NCI-H146 (cell line): ENCODE results near the gene SMAD4.
"Not testable (repeated sequence)": the region's sequence is repeated elsewhere in the genome, so short reads cannot be mapped to it uniquely, and the experiment has no call there.

Experiments
- DNase-seq: peaks from one replicate; lab custom pipeline; 2025; lab: John Stamatoyannopoulos, UW

The SMAD4 gene

DNA sequence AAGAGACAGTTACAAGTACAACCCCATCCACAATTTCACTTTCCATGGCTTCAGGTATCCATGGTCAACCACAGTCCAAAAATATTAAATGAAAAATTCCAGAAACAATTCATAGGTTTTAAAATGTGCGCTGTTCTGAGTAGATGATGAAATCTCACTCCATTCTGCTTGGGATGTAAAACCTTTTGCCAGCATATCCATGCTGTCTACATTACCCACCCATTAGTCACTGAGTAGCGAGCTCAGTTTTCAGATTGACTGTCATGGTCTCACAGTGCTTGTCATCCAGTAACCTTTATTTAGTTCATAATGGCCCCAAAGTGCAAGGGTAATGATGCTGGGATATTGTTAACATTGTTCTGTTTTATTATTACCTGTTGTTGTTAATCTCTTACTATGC lies 40.5 kb downstream of the SMAD4 start:
- no peak for DNase-seq

DNA sequence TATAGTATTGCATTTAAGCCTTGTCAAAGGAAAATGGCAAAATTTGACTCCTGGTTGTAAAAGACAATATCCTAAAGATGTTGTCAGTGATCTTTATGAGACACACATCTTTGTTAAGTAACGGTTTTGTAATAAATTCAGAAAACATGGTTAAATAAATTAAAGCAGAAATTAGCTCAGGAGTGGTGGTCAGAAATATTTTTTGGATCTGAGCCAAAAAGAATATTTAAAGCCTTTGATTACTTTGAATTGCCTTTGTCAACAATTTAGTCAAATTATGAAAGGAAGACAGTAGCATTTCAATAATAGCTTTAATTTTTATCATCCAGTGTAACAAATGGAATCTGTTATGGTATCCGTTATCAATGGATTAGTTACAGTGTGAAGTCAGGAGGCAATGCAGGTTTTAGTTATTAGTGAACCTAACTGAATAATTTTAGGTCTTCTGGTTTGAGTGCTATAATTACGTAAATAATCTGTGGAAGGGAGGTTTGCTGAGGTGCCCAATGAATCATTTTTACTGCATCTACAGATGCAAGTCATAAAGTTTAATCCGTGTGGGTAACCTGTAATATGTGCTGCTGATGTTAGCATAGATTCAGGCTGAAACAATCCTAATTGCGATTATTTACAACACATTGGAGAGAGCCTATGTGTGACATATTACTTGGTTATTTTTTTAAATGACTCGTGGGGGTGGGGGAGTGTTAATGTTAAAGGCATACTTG lies 42.7 kb downstream of the SMAD4 start:
- DNase-seq, result no peak

DNA sequence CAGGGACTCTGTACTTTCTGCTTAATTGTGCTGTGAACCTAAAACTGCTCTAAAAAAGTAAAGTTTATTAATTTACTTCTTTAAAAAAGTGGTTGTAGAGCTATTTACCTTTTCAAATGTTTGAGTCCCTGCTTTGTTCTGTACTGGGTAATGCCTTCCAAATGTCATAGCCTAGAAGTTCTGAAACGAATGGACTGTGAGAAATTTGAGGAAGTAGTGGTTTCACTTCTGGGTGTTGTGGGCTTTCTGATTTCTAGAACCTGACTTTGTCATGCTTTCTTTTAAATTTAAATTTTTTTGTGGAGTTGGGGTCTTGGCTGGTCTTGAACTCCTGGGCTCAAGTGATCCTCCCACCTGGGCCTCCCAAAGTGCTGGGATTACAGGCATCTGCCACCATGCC lies 44.6 kb downstream of the SMAD4 start:
- DNase-seq, result no peak

DNA sequence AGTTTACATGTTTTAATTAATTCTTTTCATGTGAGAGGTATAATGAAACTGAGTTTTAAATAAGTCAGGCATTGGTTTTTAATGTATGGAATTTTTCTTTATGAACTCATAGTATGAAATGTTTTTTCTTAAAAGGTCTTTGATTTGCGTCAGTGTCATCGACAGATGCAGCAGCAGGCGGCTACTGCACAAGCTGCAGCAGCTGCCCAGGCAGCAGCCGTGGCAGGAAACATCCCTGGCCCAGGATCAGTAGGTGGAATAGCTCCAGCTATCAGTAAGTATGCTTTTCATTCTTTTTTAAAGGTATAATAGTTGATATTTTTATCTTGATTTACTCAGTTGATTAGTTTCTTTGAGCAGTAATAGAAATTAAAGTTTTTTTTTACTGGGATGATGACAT lies 46.5 kb downstream of the SMAD4 start:
- no peak for DNase-seq

DNA sequence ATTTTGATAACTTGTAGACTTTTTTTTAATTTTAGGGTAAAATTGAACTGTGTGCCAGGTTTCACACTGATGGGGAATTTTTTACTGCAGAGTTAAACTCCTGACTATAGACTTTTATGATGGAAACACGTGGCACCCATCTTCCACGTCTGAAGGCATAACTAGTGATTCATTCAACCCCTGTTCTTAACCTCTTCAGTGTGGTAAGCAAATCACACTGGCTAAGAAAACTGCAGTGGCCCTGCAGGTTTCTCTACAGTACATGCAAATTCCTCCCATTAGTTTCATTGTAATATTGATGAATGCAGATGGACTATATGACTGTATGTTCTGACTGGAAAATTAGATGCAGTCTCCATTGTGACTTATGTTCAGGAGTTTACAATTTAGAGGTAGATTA lies 47.2 kb downstream of the SMAD4 start:
- no peak for DNase-seq

DNA sequence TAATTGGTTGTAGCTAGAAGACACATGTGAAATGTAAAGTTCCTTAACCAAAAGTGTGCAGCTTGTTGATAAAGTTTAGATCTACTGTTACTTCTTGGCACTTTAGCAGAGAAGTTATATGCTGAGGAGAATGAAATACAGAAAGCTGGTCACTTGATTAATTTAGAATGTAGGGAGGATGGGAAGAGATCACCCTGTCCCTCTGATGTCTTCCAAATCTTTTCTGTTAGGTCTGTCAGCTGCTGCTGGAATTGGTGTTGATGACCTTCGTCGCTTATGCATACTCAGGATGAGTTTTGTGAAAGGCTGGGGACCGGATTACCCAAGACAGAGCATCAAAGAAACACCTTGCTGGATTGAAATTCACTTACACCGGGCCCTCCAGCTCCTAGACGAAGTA lies 48.0 kb downstream of the SMAD4 start:
- no peak for DNase-seq

DNA sequence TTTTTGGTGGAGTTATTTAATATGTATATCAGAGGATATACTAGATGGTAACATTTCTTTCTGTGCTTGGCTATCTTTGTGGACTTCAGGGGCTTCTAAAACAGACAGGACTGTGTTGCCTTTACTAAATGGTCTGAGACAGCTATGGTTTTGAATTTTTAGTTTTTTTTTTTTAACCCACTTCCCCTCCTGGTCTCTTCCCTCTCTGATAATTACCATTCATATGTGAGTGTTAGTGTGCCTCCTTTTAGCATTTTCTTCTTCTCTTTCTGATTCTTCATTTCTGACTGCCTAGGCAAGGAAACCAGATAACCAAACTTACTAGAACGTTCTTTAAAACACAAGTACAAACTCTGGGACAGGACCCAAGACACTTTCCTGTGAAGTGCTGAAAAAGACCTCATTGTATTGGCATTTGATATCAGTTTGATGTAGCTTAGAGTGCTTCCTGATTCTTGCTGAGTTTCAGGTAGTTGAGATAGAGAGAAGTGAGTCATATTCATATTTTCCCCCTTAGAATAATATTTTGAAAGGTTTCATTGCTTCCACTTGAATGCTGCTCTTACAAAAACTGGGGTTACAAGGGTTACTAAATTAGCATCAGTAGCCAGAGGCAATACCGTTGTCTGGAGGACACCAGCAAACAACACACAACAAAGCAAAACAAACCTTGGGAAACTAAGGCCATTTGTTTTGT lies 52.7 kb downstream of the SMAD4 start:
- DNase-seq, result no peak

DNA sequence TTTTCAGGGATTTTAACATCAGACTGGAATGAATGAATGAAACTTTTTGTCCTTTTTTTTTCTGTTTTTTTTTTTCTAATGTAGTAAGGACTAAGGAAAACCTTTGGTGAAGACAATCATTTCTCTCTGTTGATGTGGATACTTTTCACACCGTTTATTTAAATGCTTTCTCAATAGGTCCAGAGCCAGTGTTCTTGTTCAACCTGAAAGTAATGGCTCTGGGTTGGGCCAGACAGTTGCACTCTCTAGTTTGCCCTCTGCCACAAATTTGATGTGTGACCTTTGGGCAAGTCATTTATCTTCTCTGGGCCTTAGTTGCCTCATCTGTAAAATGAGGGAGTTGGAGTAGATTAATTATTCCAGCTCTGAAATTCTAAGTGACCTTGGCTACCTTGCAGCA lies 53.4 kb downstream of the SMAD4 start:
- DNase-seq, result no peak

DNA sequence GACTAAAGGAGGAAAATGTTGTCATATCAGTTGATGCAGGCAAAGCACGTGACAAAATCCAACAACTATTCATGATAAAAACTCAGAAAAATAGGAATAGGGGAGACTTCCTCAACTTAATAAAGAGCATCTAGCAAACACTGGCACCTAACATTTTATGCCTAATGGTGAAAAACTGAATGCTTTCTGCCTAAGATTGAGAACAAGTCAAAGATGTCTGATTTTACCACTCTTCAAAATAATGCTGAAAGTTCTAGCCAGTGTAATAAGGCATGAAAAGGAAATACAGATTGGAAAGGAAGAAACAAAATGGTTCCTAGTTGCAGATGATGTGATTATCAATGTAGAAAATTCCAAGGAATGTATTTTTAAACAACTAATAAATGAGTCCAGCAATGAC lies 58.4 kb downstream of the SMAD4 start:
- no peak for DNase-seq

DNA sequence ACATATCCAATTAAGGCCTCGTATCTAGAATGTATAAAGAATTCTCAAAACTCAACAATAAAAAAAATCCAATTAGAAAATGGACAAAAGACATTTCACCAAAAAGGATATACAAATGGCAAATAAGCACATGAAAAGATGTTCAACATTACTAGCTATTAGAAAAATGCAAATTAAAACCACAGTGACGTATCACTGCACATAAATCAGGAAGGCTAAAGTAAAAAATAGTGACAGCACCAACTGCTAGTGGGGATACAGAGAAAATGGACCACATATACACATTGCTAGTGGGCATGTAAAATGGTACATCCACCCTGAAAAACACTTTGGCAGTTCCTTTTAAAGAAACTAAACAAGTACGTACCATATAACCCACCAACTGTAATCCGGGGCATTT lies 59.7 kb downstream of the SMAD4 start:
- no peak for DNase-seq

DNA sequence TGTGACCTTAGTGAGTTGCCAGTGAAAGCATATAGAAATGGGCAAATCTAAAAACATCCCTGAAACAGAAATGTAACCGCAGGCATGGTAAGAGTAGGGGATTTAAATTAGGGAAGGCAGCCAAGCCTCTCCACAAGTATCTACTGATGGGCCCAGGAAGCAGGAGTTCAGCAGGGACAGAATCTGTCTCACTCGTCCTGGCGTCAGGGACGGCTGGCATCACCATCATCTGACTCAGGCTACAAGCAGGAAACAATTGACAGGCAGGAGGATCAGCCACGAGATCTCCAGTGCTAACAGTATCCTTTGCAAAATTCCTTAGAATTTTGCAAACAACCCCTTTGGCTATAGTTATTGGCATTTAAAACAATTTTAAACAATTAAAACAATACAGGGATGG lies 61.3 kb downstream of the SMAD4 start:
- no peak for DNase-seq

DNA sequence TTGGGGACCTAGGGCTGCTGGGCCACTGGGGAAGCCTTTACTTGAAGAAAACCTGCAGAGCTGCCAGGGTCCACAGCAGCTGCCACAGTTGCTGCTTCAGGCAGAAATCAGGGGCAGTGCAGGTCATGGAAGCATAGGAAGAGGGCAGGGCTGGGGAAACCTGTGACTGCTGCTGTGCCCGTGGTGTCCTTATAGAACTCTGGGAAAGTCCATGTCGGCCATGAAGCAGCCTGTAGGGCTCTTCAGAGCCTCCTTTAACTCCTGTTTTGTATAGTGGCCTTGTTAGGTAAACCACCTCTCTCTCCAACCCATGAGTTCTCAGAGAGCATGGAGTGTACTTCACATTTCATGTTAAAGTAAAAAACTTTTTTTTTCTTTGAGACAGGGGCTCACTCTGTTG lies 62.1 kb downstream of the SMAD4 start:
- no peak for DNase-seq

DNA sequence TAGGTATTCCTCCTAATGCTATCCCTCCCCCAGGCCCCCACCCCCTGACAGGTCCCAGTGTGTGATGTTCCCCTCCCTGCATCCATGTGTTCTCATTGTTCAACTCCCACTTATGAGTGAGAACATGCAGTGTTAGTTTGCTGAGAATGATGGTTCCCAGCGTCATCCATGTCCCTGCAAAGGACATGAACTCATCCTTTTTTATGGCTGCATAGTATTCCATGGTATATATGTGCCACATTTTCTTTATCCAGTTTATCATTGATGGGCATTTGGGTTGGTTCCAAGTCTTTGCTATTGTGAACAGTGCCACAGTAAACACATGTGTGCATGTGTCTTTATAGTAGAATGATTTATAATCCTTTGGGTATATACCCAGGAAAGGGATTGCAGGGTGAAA lies 63.0 kb downstream of the SMAD4 start:
- DNase-seq, result not testable (repeated sequence)

DNA sequence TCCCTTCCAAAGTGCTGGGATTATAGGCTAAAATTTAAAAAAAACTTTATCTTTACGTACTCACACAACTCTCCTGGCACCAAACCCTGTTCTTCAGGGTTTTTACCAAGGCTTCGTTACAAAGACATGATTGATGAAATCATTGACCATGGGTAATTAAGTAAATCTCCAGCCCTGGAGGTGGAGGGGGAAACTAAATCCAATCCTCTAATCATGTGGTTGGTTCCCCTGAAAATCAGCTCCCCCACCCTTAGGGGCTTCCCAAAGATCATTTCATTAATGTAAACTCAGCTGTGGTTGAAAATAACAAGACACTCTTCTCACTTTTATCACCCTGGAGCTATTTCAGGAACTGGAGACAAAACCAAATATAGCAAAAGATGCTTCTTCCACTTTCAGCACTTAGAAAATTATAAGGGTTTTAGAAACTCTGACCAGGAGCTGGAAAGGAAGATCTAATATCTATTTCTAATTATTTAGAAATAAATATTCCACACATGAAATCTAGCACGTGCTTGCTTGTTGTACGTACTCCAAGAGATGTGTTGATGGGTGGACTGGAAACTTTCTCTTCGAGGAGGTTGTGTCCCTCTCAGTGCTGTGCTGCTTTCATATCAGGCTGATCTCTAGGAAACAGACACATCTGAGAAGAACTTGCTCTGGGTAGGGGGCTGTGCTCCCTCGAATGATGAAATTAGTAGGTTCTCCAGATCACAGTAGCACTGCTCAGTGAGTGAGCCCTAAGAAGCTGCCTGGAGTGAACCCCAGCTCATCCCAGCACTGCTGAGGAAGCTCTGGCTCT lies 67.2 kb downstream of the SMAD4 start:
- no peak for DNase-seq

DNA sequence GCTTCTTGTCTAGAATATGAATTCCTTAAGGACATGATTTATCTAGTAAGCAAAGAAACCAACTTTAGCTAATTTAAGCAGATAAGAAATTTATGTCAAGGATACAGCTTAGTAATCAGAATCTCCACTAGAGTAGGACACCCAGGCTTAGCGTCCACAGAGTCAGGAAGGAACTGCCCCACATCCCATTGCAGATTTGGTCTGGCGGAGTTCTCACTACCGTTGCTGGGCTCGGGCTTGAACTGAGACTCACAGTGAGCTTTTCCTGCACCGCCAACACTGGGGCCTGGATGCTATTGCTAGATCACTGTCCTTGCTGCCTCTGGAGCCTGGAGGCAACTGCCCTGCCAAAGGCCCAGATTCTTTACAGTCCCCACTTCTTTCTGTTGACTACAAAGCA lies 68.1 kb downstream of the SMAD4 start:
- no peak for DNase-seq

DNA sequence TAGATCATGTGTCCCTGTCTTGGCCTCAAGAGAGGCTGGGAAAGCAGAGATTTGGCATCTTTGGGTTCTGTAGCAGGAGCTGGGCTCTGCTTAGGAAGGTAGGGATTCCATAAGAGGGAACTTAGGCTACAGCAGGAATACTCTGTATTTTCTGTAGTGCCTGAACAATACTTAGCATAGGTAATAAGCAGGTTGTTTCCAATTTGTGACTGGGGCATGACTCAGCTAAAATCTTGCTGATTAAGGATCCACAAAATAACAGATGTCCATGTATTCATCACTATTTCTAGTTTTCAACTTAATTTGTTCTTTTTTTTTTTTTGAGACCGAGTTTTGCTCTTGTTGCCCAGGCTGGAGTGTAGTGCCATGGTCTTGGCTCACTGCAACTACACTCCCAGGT lies 68.5 kb downstream of the SMAD4 start:
- no peak for DNase-seq

DNA sequence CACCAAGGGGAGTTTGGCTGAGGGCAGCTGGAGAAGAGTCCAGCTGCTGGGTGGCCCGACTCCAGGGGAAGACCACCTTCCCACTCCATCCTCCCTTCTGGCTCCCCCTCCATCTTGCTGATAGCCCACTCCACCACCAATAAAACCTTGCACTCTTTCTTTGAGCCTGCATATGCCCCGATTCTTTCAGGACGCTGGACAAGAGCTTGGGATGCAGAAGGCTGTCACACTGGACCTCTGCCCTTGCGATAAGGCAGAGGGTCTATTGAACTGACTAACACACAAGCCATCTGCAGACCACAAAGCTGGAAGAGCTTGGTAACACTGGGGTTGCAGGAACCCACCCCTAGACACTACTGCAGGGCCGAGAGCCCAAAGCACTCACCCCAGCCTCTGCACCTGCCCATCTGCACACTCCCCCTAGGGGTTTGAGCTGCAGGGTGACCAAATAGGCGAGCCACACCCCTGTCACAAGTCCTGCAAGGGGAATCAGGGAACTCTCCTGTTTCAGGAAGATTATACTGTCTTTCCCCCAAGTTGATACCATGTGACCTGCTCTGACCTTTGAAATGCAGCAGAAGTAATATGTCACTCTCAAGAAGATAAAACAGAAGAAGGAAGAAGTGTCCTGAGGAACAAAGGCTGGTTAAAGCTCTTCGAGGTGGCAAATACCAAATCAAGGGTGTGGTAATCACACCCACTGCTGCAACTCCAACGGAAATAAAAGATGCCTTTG lies 70.5 kb downstream of the SMAD4 start:
- no peak for DNase-seq

DNA sequence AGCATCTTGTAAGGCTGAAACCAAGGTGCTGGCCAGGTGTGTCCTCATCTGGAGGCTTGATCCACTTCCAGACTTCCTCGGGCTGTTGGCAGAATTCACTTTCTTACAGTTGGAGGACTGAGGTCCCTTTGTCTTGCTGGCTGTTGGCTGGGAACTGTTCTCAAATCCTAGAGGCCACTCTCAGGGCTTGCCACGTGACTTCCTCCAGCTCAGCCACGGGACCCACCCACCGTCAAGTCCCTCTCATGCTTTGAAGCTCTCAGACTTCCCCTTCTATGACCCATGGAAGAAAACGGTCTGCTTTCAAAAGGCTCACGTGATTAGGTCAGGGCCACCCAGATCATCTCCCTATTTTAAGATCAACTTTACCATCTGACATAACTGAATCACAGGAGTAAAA lies 77.1 kb downstream of the SMAD4 start:
- no peak for DNase-seq

DNA sequence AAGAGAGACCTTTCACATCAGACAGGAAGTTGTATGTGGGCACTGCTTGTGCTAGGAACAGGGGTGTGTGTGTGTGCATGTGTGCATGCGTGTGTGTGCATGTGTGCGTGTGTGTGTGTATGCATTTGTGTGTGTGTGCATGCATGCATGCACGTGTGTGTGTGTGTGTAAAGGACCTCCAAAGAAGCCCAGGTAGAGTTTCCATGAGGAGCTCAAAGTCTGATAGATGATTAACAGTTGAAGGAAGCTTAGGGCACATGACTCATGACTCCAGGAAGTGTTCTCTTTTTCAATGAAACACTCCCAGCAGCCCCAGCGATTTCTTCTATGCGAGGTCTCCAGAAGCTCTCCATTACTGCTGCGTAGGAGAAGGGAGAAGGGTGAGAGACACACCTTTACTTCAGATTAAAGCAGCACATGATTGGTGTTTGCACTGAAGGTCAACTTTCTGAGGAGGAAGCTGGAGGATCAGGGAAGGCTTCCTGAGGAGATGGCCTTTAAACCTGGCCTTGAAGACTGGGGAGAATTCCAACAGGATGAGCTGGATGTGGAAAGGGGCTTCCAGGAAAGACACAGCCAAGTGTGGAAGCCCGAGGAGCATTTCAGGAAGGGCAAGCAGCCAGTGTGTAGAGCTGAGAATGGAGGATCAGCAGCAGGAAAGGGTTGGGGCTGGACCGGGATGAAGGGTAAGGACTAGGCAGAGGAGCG lies 77.7 kb downstream of the SMAD4 start:
- DNase-seq, result no peak

DNA sequence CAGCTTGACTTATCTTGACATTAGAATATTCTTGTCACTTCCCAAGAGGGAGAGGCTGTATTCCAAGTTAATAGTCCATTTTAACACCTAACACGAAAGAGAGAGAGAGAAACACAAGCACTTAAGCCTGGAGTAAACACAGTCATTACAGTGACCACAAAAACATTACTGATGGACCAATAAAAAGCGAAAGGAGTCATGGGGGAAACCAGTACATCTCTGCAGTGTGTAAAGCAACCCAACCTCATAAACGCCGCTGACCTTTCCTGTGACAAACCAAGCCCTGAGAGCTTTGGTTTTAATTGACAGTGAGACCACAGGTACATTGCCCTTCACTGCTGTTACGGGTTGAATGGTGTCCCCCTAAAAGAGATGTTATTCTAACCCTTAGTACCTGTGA lies 78.3 kb downstream of the SMAD4 start:
- DNase-seq, result no peak

DNA sequence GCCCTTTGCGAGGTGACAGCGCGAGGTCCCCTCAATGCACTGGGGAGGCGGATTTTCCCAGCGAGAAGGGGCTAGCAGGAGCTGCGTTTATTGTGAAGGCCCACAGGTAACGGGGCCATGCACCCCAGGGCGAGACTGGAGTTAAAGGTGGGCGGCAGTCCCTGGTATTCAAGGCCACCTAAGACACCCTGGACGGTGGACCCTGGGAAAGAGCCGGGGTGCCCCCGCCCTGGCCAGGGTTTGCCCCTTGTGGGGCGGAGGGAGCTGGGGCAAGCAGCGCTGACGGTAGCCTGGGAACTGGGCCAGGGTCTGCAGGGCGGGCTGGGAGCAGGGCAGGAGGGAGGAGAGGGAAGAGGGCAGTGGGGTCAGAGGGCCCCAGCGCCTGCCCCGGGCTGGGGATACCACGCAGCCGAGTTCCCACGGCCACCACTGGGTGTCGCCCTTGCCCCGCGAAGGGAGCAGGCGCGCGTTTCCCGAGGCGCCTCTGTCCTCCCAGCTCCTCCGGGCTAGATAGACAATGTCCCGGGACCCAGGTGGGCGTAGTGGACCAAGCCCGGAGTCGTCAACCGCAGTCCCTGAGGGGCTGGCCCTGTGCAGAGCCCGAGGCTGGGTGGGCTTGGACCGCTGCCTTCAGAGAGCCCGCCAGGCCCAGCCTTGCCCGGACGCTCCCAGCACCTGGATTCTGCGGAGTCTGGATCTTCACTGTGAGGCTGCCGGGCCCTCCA lies 80.2 kb downstream of the SMAD4 start:
- DNase-seq, result peak; percentile 53
